K562 (cell line): ENCODE data around the gene ACKR3.

Source experiments
- ATF3 ChIP-seq, 2 experiments: fragments of 450-650 bp in 1 of 2; sonication (generic) in 1 of 2; formaldehyde crosslinking in 1 of 2; IDR thresholded peaks in 1 of 2; conservative IDR thresholded peaks in 1 of 2; 2 replicates each; pipeline versions ENCODE4 v1.6.1 to v1.8.1; 2016 to 2023; ENCODE audit warnings: mild to moderate bottlenecking in 2 of 2, moderate library complexity in 2 of 2, inconsistent platforms in 1 of 2, missing genetic modification reagents in 1 of 2
- ELK3 ChIP-seq: fragments of 450-650 bp; formaldehyde crosslinking; IDR thresholded peaks from 2 replicates; pipeline ENCODE4 v1.4.0; 2020; ENCODE audit warnings: mild to moderate bottlenecking
- EZH2 ChIP-seq: IDR thresholded peaks from 2 replicates; pipeline ENCODE4 v1.6.1; 2012; ENCODE audit warnings: low read depth, mild to moderate bottlenecking, inconsistent platforms, low read length, borderline replicate concordance
- MAX ChIP-seq: sonication (generic); formaldehyde crosslinking; IDR thresholded peaks from 2 replicates; pipeline ENCODE4 v1.9.0; 2022; ENCODE audit warnings: mild to moderate bottlenecking, missing genetic modification reagents
- NBN ChIP-seq: fragments of 450-650 bp; IDR thresholded peaks from 2 replicates; pipeline ENCODE4 v1.6.1; 2016; ENCODE audit warnings: low read depth, mild to moderate bottlenecking
- NRF1 ChIP-seq, 2 experiments: fragments of 450-650 bp; IDR thresholded peaks in 1 of 2; conservative IDR thresholded peaks in 1 of 2; 2 replicates each; pipeline ENCODE4 v1.6.1; 2014; ENCODE audit warnings: mild to moderate bottlenecking in 2 of 2
- POLR2A ChIP-seq: fragments of 450-650 bp; conservative IDR thresholded peaks from 2 replicates; pipeline ENCODE4 v1.6.1; 2016
- POLR2AphosphoS5 ChIP-seq: IDR thresholded peaks from 2 replicates; pipeline ENCODE4 v1.6.1; 2011; ENCODE audit warnings: mild to moderate bottlenecking, low read depth, low read length, moderate library complexity; ENCODE audit not compliant: control insufficient read depth, insufficient read depth
- REST ChIP-seq, 2 experiments: fragments of 450-650 bp; formaldehyde crosslinking in 1 of 2; IDR thresholded peaks; 2 replicates each; pipeline versions ENCODE4 v1.4.0 to v1.6.1; 2014 to 2020; ENCODE audit warnings: mild to moderate bottlenecking in 2 of 2, borderline replicate concordance in 1 of 2, low read depth in 1 of 2
- ZBED1 ChIP-seq: IDR thresholded peaks from 2 replicates; pipeline ENCODE4 v1.6.1; 2014
- ZBTB33 ChIP-seq: sonication (generic); formaldehyde crosslinking; IDR thresholded peaks from 2 replicates; pipeline ENCODE4 v1.8.1; 2023; ENCODE audit warnings: mild to moderate bottlenecking, missing genetic modification reagents
- ZFP1 ChIP-seq: fragments of 450-650 bp; formaldehyde crosslinking; IDR thresholded peaks from 2 replicates; pipeline ENCODE4 v1.4.0; 2020; ENCODE audit warnings: mild to moderate bottlenecking, mixed read lengths

- TF ChIP-seq ZBTB33 = no peak
- no peak for TF ChIP-seq MAX (CRISPR knock-in tag)
- no peak for TF ChIP-seq POLR2AphosphoS5
- TF ChIP-seq NRF1 (conservative IDR thresholded peaks at IDR 0.05 in 1 of 2, IDR thresholded peaks at IDR 0.05 in 1 of 2) = no peak
- no peak for TF ChIP-seq EZH2
- no peak for TF ChIP-seq REST (IDR thresholded peaks at IDR 0.05; ENCODE audit: borderline replicate concordance)
- TF ChIP-seq REST (CRISPR knock-in tag; IDR thresholded peaks at IDR 0.05; ENCODE audit: low read depth) = no peak
- TF ChIP-seq ATF3 (IDR thresholded peaks at IDR 0.05) = no peak
- no peak for TF ChIP-seq ATF3 (CRISPR knock-in tag; conservative IDR thresholded peaks at IDR 0.05)
- no peak for TF ChIP-seq NBN
- no peak for TF ChIP-seq ZBED1
- no peak for TF ChIP-seq ELK3
- no peak for TF ChIP-seq ZFP1
- no peak for TF ChIP-seq POLR2A
These were observed 54.2 kb downstream of the ACKR3 start for GRCh38 chr2:236623816-236624215.
